ENCODE results near the gene USP3. TPM values are rescaled to one million over a fixed set of nuclear protein-coding genes. Genes with fewer than 3 reads are reported as not detected.
A peak's percentile ranks its signal among the peaks of the same experiment; 100 is the strongest.
"Not testable (repeated sequence)": the region's sequence is repeated elsewhere in the genome, so short reads cannot be mapped to it uniquely, and the experiment has no call there.

The USP3 gene
- total RNA-seq, 4 donors from 2014 or later: 40.4 to 66.2 (median 56.0) TPM

GRCh38 chr15:63513728-63514127 lies 9.3 kb downstream of the USP3 start:
- no peak for DNase-seq (ENCODE audit: low spot score)
- no peak for ATAC-seq (ENCODE audit: low FRiP score)
- no peak for TF ChIP-seq CTCF (IDR thresholded peaks at IDR 0.05)

GRCh38 chr15:63514531-63514943 lies 10.1 kb downstream of the USP3 start:
- TF ChIP-seq CTCF (IDR thresholded peaks at IDR 0.05): no peak
- ATAC-seq (ENCODE audit: low FRiP score) (peak; percentile 71), DNase-seq (ENCODE audit: low spot score) (no peak)

- no peak for DNase-seq (ENCODE audit: low spot score)
- TF ChIP-seq CTCF (IDR thresholded peaks at IDR 0.05): no peak
- no peak for ATAC-seq (ENCODE audit: low FRiP score)
Observed at GRCh38 chr15:63517202-63517601, 12.8 kb downstream of the USP3 start.

GRCh38 chr15:63517628-63518027 lies 13.2 kb downstream of the USP3 start:
- TF ChIP-seq CTCF (IDR thresholded peaks at IDR 0.05): no peak
- DNase-seq (ENCODE audit: low spot score): no peak
- no peak for ATAC-seq (ENCODE audit: low FRiP score)

- ATAC-seq (ENCODE audit: low FRiP score): no peak
- TF ChIP-seq CTCF (IDR thresholded peaks at IDR 0.05): no peak
- DNase-seq (ENCODE audit: low spot score): no peak
Observed at GRCh38 chr15:63519041-63519440, 14.6 kb downstream of the USP3 start.

- no peak for TF ChIP-seq CTCF (IDR thresholded peaks at IDR 0.05)
- DNase-seq (ENCODE audit: low spot score): no peak
- no peak for ATAC-seq (ENCODE audit: low FRiP score)
Observed at GRCh38 chr15:63519548-63520178, 15.3 kb downstream of the USP3 start.

GRCh38 chr15:63520462-63520861 lies 16.1 kb downstream of the USP3 start:
- not testable (repeated sequence) for ATAC-seq (ENCODE audit: low FRiP score); DNase-seq (ENCODE audit: low spot score)

Measured in omental fat pad (tissue), 4 donors.